Astrocyte (in vitro differentiated cells and primary cell): Measurements from ENCODE around the gene XCL2. TPM values are rescaled to one million over a fixed set of nuclear protein-coding genes. Genes with fewer than 3 reads are reported as not detected.

ENCODE experiments used
- DNase-seq: peaks from one replicate; pipeline ENCODE4 v3.0.0-alpha.2; 2010; ENCODE audit warnings: low read depth
- FAIRE-seq: peaks from 2 replicates; lab custom pipeline; 2011; peaks lifted over from hg19 to GRCh38; lab: Jason Lieb, UNC
- H2AFZ ChIP-seq: 2 replicates; pipeline ENCODE4 v1.6.0; 2012; ENCODE audit warnings: low read depth, low read length, inconsistent platforms
- H3K27ac ChIP-seq: 2 replicates; pipeline ENCODE4 v1.5.1; 2011; ENCODE audit warnings: low read depth, low read length, inconsistent platforms
- H3K27me3 ChIP-seq: 2 replicates; pipeline ENCODE4 v1.6.0; 2011; ENCODE audit warnings: low read length, inconsistent platforms; ENCODE audit not compliant: insufficient read depth
- H3K36me3 ChIP-seq: 2 replicates; pipeline ENCODE4 v1.5.1; 2011; ENCODE audit warnings: low read length, inconsistent platforms; ENCODE audit not compliant: insufficient read depth
- H3K4me1 ChIP-seq: 2 replicates; pipeline ENCODE4 v1.5.1; 2011; ENCODE audit warnings: low read length, inconsistent platforms; ENCODE audit not compliant: insufficient read depth
- H3K4me2 ChIP-seq: 2 replicates; pipeline ENCODE4 v1.6.0; 2012; ENCODE audit warnings: low read length, inconsistent platforms
- H3K4me3 ChIP-seq: 2 replicates; pipeline ENCODE4 v1.5.1; 2011; ENCODE audit warnings: low read depth, mild to moderate bottlenecking, low read length, inconsistent platforms; ENCODE audit not compliant: insufficient read depth
- H3K79me2 ChIP-seq: 2 replicates; pipeline ENCODE4 v1.6.0; 2012; ENCODE audit warnings: mild to moderate bottlenecking, low read length, inconsistent platforms; ENCODE audit not compliant: insufficient read depth
- H3K9ac ChIP-seq: 2 replicates; pipeline ENCODE4 v1.6.0; 2012; ENCODE audit warnings: mild to moderate bottlenecking, low read length, inconsistent platforms
- H3K9me3 ChIP-seq: 2 replicates; pipeline ENCODE4 v1.5.1; 2012; ENCODE audit warnings: low read depth, mild to moderate bottlenecking, low read length, inconsistent platforms; ENCODE audit not compliant: insufficient read depth
- H4K20me1 ChIP-seq: 2 replicates; pipeline ENCODE4 v1.6.0; 2012; ENCODE audit warnings: low read length, inconsistent platforms; ENCODE audit not compliant: insufficient read depth
- H3K27ac Mint-ChIP-seq: one replicate; pipeline ENCODE4 v1.8.0; 2021; ENCODE audit warnings: mild to moderate bottlenecking, mixed read lengths; ENCODE audit not compliant: unreplicated experiment
- H3K27me3 Mint-ChIP-seq: one replicate; pipeline ENCODE4 v1.8.0; 2021; ENCODE audit warnings: low read depth, mixed read lengths; ENCODE audit not compliant: unreplicated experiment
- H3K36me3 Mint-ChIP-seq: one replicate; pipeline ENCODE4 v1.8.0; 2021; ENCODE audit warnings: low read depth, mixed read lengths; ENCODE audit not compliant: unreplicated experiment
- H3K4me1 Mint-ChIP-seq: one replicate; pipeline ENCODE4 v1.8.0; 2021; ENCODE audit warnings: low read depth, mixed read lengths; ENCODE audit not compliant: unreplicated experiment
- H3K4me3 Mint-ChIP-seq: one replicate; pipeline ENCODE4 v1.8.0; 2021; ENCODE audit warnings: mild to moderate bottlenecking, moderate library complexity, mixed read lengths; ENCODE audit not compliant: unreplicated experiment
- H3K9me3 Mint-ChIP-seq: one replicate; pipeline ENCODE4 v1.8.0; 2021; ENCODE audit warnings: mild to moderate bottlenecking, mixed read lengths; ENCODE audit not compliant: unreplicated experiment
- EZH2 ChIP-seq: IDR thresholded peaks from 2 replicates; pipeline ENCODE4 v1.6.1; 2012; ENCODE audit warnings: mild to moderate bottlenecking, low read length, inconsistent platforms; ENCODE audit not compliant: insufficient read depth
- total RNA-seq: library from RNA; stranded (reverse); gene quantifications from 2 replicates; pipeline ENCODE4 v1.2.1, GENCODE V29; 2021
- TF ChIP-seq, protein P1 (sequence below): IDR thresholded peaks from 2 replicates; pipeline ENCODE4 v1.5.1; 2011; ENCODE audit warnings: low read depth, mild to moderate bottlenecking, inconsistent platforms, low read length, moderate library complexity; ENCODE audit not compliant: insufficient read depth

XCL2 gene
- total RNA-seq, 1 donor from 2014 or later: not detected

DNA sequence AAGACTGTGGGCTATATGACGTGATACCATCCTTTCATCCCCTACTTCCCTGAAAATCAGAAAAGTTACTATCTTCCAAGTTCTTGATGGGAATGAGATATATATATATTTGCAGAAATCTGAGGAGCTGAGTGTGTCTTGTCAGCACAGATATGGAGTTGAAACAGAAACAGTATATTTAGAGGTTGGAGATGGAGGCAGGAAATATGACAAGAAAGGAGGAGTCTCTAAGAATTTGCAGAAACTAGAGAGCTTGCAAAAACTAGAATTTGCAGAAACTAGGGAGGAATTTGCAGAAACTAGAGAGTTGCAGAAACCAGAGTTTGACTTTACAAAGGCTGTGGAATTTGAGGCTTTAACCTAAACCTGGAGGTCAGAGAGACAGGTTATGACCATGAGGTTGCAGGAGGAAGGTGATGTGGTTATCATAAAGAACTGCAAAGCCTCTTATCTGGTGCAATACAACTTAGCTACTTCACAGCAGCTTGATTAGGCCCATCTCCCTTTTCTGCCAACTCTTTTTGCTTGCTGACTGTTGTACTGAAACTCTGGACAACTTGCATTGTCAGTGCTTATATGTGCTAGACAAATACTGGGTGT is 22.3 kb downstream of the XCL2 start:
- no peak for FAIRE-seq
- Mint-ChIP-seq H3K27ac (no peak overlapping the region), H3K27me3 (no peaks in the 10 kb centered on the region), H3K36me3 (no peaks in the 10 kb centered on the region), H3K9me3 (peaks cover 6% of the 10 kb centered on the region), H3K4me3 (no peak overlapping the region), H3K4me1 (no peaks in the 10 kb centered on the region)
- Histone ChIP-seq H3K27ac (no peak overlapping the region), H3K27me3 (no peaks in the 10 kb centered on the region), H3K79me2 (no peaks in the 10 kb centered on the region), H3K36me3 (no peaks in the 10 kb centered on the region), H3K4me3 (no peak overlapping the region), H3K4me1 (no peaks in the 10 kb centered on the region), H3K9me3 (no peaks in the 10 kb centered on the region), H4K20me1 (no peaks in the 10 kb centered on the region), H3K9ac (no peak overlapping the region), H3K4me2 (no peak overlapping the region), H2AFZ (no peak overlapping the region)
- DNase-seq: no peak
- no peak for TF ChIP-seq EZH2
- TF ChIP-seq, protein P1, sequence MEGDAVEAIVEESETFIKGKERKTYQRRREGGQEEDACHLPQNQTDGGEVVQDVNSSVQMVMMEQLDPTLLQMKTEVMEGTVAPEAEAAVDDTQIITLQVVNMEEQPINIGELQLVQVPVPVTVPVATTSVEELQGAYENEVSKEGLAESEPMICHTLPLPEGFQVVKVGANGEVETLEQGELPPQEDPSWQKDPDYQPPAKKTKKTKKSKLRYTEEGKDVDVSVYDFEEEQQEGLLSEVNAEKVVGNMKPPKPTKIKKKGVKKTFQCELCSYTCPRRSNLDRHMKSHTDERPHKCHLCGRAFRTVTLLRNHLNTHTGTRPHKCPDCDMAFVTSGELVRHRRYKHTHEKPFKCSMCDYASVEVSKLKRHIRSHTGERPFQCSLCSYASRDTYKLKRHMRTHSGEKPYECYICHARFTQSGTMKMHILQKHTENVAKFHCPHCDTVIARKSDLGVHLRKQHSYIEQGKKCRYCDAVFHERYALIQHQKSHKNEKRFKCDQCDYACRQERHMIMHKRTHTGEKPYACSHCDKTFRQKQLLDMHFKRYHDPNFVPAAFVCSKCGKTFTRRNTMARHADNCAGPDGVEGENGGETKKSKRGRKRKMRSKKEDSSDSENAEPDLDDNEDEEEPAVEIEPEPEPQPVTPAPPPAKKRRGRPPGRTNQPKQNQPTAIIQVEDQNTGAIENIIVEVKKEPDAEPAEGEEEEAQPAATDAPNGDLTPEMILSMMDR: no peak

DNA sequence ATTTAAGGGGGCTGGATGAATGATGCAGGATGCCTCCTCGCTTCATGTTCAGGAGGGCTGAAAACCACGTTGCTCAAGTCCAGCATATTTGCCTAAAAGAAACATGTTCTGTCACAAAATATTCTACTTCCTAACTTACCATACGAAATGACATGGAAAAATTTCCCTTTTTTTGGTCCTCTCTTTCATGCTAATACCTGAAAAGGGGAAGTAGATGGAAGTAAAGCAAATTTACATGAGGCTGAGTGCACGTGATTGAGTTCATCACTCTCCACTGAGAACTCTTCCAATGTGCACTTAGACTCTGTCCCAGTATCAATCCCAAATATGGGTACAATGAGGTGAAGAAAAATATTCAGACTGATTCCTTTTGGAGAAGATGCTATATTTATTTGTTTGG is 23.0 kb downstream of the XCL2 start:
- H3K27me3 ChIP-seq: no peaks in the 10 kb centered on the region
- no peak overlapping the region for H3K4me3 ChIP-seq
- H2AFZ ChIP-seq: no peak overlapping the region
- Mint-ChIP-seq H3K4me1 (no peaks in the 10 kb centered on the region), H3K4me3 (no peak overlapping the region), H3K36me3 (no peaks in the 10 kb centered on the region), H3K27ac (no peak overlapping the region), H3K27me3 (no peaks in the 10 kb centered on the region), H3K9me3 (peaks cover 6% of the 10 kb centered on the region)
- no peak for DNase-seq
- no peaks in the 10 kb centered on the region for H4K20me1 ChIP-seq
- H3K27ac ChIP-seq: no peak overlapping the region
- no peak overlapping the region for H3K4me2 ChIP-seq
- H3K36me3 ChIP-seq: no peaks in the 10 kb centered on the region
- H3K79me2 ChIP-seq: no peaks in the 10 kb centered on the region
- TF ChIP-seq, protein P1: no peak
- no peak for TF ChIP-seq EZH2
- H3K9me3 ChIP-seq: no peaks in the 10 kb centered on the region
- H3K4me1 ChIP-seq: no peaks in the 10 kb centered on the region
- H3K9ac ChIP-seq: no peak overlapping the region
- no peak for FAIRE-seq

DNA sequence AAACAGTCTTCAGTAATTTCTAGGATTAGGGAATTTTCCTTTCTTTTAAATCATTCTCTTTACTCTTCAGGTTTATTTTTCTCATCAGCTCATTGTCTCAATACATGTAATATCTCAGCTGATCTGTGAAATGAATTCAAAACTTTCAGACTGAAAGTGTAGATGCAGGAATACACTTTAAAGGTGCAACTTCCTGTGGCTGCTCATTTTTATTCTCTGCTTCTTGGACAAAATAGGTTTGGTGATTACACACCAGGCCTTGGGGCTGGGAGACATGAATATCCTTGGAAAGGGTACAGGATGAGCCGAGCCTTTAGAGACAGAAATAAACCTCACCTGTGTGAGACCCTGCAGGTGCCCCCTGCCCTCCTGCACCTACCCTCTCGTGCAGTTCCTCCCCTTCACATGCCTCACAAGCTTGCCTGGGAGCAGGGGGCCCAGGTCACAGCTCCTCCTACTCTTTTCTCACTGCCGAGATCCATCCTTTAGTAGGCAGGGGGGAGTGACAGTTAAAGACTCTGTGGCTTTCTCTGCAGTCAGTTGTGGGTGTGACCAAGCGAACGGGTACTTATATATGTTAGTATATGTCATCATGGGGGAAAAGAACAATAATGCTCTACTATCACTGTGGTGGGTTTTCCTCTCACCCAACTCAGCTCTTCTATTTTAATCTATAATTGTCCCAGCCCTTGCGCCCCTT is 23.6 kb downstream of the XCL2 start:
- H3K4me1 ChIP-seq: no peaks in the 10 kb centered on the region
- H2AFZ ChIP-seq: no peak overlapping the region
- no peak overlapping the region for H3K27ac ChIP-seq
- TF ChIP-seq EZH2: no peak
- TF ChIP-seq, protein P1: no peak
- H3K4me3 ChIP-seq: no peak overlapping the region
- FAIRE-seq (no peak), DNase-seq (no peak)
- H3K27ac Mint-ChIP-seq: no peak overlapping the region
- no peaks in the 10 kb centered on the region for H3K4me1 Mint-ChIP-seq
- no peaks in the 10 kb centered on the region for H3K27me3 Mint-ChIP-seq
- H3K9me3 ChIP-seq: no peaks in the 10 kb centered on the region
- no peaks in the 10 kb centered on the region for H3K36me3 ChIP-seq
- H3K79me2 ChIP-seq: no peaks in the 10 kb centered on the region
- H3K4me2 ChIP-seq: no peak overlapping the region
- no peaks in the 10 kb centered on the region for H3K27me3 ChIP-seq
- H3K36me3 Mint-ChIP-seq: no peaks in the 10 kb centered on the region
- no peaks in the 10 kb centered on the region for H4K20me1 ChIP-seq
- no peak overlapping the region for H3K9ac ChIP-seq
- no peak overlapping the region for H3K4me3 Mint-ChIP-seq
- H3K9me3 Mint-ChIP-seq: peaks cover 6% of the 10 kb centered on the region
